ENCODE measurements around the gene LRRC25. TPM values are rescaled to one million over a fixed set of nuclear protein-coding genes. Genes with fewer than 3 reads are reported as not detected.
A peak's percentile ranks its signal among the peaks of the same experiment; 100 is the strongest.

Gene LRRC25
- total RNA-seq, 1 experiment from 2014 or later = 0.31 TPM

- TF ChIP-seq KAT7 (CRISPR knock-in tag; IDR thresholded peaks at IDR 0.05; ENCODE audit: borderline replicate concordance) (peak; percentile 37; the same call in 1 of the 2 replicates), FOXK1 (CRISPR knock-in tag; IDR thresholded peaks at IDR 0.05) (peak; percentile 40), ESRRA (CRISPR knock-in tag; IDR thresholded peaks at IDR 0.05; ENCODE audit: borderline replicate concordance) (no peak), ATF1 (CRISPR knock-in tag; IDR thresholded peaks at IDR 0.05) (no peak), RORB (CRISPR knock-in tag; IDR thresholded peaks at IDR 0.05) (no peak), FOXP1 (CRISPR knock-in tag; IDR thresholded peaks at IDR 0.05; ENCODE audit: borderline replicate concordance) (0 out of 2 replicates have a peak, but pooled peaks have one; percentile 36), JUN (CRISPR knock-in tag; IDR thresholded peaks at IDR 0.05) (peak; percentile 56; the same call in 1 of the 2 replicates), ZNF396 (CRISPR knock-in tag; IDR thresholded peaks at IDR 0.05; ENCODE audit: borderline replicate concordance) (no peak), NR1H2 (CRISPR knock-in tag; IDR thresholded peaks at IDR 0.05) (no peak), NFE2L1 (CRISPR knock-in tag; IDR thresholded peaks at IDR 0.05) (0 out of 2 replicates have a peak, but pooled peaks have one; percentile 29), ZNF138 (CRISPR knock-in tag; conservative IDR thresholded peaks at IDR 0.05) (no peak)
- TF ChIP-seq, protein P1, sequence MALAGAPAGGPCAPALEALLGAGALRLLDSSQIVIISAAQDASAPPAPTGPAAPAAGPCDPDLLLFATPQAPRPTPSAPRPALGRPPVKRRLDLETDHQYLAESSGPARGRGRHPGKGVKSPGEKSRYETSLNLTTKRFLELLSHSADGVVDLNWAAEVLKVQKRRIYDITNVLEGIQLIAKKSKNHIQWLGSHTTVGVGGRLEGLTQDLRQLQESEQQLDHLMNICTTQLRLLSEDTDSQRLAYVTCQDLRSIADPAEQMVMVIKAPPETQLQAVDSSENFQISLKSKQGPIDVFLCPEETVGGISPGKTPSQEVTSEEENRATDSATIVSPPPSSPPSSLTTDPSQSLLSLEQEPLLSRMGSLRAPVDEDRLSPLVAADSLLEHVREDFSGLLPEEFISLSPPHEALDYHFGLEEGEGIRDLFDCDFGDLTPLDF (CRISPR knock-in tag; IDR thresholded peaks at IDR 0.05) = 0 out of 2 replicates have a peak, but pooled peaks have one; percentile 37
- TF ChIP-seq, protein P2, sequence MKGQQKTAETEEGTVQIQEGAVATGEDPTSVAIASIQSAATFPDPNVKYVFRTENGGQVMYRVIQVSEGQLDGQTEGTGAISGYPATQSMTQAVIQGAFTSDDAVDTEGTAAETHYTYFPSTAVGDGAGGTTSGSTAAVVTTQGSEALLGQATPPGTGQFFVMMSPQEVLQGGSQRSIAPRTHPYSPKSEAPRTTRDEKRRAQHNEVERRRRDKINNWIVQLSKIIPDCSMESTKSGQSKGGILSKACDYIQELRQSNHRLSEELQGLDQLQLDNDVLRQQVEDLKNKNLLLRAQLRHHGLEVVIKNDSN (CRISPR knock-in tag; IDR thresholded peaks at IDR 0.05) = 0 out of 2 replicates have a peak, but pooled peaks have one; percentile 14
- TF ChIP-seq, protein P3, sequence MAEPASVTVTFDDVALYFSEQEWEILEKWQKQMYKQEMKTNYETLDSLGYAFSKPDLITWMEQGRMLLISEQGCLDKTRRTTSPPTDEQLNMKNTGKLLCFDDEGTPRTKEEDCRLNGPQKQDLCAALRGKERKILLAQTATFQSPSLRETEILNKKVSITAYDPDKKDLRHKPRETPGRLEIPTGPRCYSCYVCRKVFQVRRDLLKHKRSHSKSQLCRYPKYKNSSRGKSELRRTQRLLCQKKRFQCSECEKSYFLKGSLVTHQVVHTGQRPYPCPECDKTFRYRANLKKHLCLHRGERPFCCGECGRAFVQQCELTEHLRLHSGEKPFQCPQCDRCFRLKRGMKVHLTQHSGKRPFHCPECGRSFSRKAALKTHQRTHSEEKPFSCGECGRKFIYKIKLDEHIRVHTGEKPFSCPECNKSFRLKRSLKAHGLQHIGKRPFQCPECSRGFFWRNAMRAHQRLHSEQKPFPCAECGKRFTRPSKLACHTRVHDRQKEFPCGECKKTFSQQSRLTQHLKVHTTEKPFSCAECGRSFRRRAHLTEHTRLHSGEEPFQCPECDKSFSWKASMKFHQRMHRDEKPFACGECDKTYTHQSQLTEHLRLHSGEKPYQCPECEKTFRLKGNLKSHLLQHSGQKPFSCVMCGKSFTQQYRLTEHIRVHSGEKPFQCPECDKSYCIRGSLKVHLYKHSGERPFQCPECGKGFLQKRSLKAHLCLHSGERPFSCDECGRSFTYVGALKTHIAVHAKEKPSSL (CRISPR knock-in tag; conservative IDR thresholded peaks at IDR 0.05) = no peak
Observed at GRCh38 chr19:18436671-18437490, 39.5 kb upstream of the LRRC25 start (continued).

DNA sequence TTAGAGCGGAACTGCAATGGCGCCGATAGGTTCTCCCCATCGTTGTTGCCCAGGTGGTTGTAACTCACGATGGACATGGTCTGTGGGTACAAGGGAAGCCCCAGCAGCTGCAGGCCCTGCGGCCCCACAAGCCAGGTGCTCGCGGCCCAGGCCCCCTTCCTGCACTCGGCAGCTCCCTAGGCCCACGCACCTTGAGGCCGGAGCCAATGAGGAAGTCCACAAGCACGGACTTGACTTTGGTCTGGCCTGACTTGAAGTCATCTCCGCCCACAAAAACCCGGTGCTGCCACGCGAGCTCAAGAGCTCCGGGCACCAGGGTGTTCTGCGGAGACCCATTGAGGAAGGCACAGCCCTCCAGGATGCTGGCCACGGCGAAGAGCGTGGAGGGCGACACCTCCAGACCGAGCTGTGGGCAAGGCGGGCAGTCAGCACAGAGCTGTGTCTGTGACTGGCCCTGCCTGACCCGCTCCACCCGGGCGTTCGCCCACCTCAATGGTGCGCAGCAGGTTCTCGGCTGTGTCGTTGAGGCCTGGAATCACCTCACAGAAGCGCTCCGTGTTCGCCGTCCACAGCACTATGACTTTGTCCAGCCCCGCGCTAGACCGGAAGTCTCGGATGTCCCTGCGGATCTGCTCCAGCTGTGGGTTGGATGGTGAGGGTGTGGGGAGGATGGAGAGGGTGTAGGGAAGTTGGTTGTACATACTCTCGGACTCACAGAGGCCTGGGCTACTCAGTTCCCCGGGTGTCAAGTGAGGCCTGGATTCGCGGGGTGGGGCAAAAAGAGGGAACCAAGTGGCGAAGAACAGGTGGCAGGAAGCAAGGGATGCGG is 38.6 kb upstream of the LRRC25 start:
- POLR2A ChIA-PET = no interaction called here
- peaks cover 3% of the 10 kb centered on the region for H3K36me3 Mint-ChIP-seq
- H3K9me3 Mint-ChIP-seq = no peaks in the 10 kb centered on the region
- no peak for DNase-seq (ENCODE audit: low spot score)
- H3K27ac Mint-ChIP-seq = peak overlapping the region; percentile 63; the same call in 1 of the 2 replicates
- H3K4me3 Mint-ChIP-seq = peak overlapping the region; percentile 66
- H3K27me3 Mint-ChIP-seq (ENCODE audit: low read depth) = no peaks in the 10 kb centered on the region
- H3K4me1 Mint-ChIP-seq = peaks cover 36% of the 10 kb centered on the region
- ATAC-seq = no peak
- TF ChIP-seq, protein P2 (CRISPR knock-in tag; IDR thresholded peaks at IDR 0.05) = 0 out of 2 replicates have a peak, but pooled peaks have one; percentile 10
- no peak for TF ChIP-seq ZBTB21 (CRISPR knock-in tag; IDR thresholded peaks at IDR 0.05; ENCODE audit: borderline replicate concordance)
- CTCF ChIA-PET = interaction anchor here (0.6 to 2.5 kb wide), 3 partner anchors 26 to 411 kb away, joined by 3 to 9 read pairs (median 3); no protein-coding TSS in a partner anchor

Data from WTC11 (cell line).